HG03103 (cell line): ENCODE data around the gene CASS4.

Source experiments
- ATAC-seq: cut with Tn5 transposase; IDR thresholded peaks from one replicate; pipeline ENCODE4 v1.9.1; 2021; ENCODE audit warnings: low read depth; ENCODE audit not compliant: unreplicated experiment

Gene CASS4

GRCh38 chr20:56442389-56443365 lies 30.6 kb downstream of the CASS4 start:
- ATAC-seq = no peak

- no peak for ATAC-seq
Observed at GRCh38 chr20:56443654-56444540, 31.8 kb downstream of the CASS4 start.

DNA sequence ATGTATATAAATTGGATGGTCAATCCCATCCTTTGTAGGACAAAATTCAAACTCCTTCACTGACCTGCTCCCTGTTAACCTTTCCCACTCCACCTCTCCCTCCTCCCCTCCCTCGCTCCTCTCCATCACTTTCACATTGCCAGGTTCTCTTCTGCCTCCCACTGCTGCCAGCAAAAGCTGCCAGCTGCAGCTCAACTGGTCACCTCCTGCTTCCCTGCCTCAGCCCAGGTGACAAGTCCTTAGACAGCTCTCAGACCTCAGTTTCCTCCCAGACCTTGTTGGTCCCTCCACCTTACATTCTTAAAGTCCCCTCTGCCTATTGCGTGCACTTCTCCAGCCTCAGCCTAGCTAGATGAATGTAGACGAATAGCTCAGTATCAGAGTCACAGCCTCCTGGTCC lies 33.1 kb downstream of the CASS4 start:
- no peak for ATAC-seq

DNA sequence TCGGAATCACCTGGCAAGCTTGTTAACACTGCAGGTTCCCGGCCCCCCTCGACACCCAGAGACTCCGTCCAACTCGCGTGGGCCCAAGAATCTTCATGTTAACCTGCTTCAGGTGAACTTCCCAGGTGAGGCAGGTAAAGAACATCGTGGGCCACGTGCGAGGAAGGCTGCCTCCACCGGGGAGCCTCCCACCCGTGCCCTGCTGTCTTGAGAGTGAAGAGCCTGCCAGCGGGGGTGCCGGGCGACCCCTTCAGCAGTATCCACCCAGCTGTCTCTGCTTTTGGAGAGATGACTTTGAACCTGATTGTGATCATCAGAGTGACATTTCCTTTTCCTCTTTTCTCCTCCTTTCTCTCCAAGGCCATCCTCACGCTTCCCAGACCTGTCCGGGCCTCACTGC lies 33.5 kb downstream of the CASS4 start:
- ATAC-seq = no peak

DNA sequence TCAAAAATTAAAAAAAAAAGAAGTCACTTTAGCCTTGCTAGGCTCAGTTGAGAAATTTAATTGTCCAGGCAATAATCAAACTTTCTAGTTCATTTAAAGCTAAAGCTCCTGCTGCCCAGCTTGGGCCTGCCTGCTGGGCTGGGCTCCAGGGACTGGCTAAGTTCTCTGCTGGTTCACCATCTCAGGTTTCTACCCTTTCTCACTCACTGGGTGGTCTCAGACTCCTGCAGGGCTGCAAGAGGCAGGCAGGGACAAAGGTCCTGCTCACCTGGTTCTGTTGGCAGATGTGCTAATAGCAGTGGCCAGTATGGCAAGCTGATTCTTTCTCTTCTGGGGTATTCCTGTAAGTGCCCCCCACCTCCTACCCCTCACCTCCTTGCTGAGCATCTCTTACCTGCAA lies 35.2 kb downstream of the CASS4 start:
- ATAC-seq = no peak

DNA sequence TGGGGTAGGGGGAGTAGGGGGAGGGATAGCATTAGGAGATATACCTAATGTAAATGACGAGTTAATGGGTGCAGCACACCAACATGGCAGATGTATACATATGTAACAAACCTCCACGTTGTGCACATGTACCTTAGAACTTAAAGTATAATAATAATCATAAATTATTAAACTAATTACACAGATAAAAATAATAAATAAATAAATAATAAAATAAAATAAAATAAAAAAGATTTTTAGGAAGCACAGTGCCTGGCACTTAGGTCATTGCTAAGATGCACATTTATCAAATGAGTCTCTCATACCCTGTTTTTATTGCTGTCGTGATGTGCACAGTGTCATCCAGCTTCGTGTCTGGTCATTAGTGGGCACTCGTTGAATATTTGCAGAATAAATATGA lies 37.4 kb downstream of the CASS4 start:
- ATAC-seq = no peak

- ATAC-seq = no peak
Observed at GRCh38 chr20:56451056-56451765, 39.2 kb downstream of the CASS4 start.

- ATAC-seq = peak; percentile 71
Observed at GRCh38 chr20:56453352-56453751, 41.3 kb downstream of the CASS4 start.

DNA sequence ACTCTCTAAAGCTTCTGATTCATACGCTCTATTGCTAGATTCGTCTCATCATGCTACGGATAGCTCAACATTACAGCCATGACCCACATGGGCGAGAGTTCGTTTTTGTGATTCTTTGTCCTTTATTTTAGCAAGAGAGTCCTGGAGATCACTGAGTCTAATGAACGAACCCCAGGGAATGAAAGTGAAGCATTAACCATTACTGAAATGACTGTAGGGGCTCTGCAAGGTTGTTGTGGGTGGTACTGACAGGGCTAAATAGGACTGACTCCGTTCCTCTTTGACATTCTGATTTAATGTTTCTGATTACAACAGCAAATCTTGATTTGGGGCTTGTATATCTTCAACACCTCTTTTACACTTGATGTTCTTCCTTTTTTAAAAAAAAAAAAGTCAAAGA lies 42.7 kb downstream of the CASS4 start:
- ATAC-seq = peak; percentile 55

GRCh38 chr20:56458206-56458821 lies 46.3 kb downstream of the CASS4 start:
- no peak for ATAC-seq

- no peak for ATAC-seq
Observed at GRCh38 chr20:56460459-56460858, 48.4 kb downstream of the CASS4 start.

GRCh38 chr20:56461576-56461975 lies 49.5 kb downstream of the CASS4 start:
- no peak for ATAC-seq

- no peak for ATAC-seq
Observed at GRCh38 chr20:56463428-56463827, 51.4 kb downstream of the CASS4 start.

GRCh38 chr20:56465997-56466396 lies 53.9 kb downstream of the CASS4 start:
- ATAC-seq = peak; percentile 46

DNA sequence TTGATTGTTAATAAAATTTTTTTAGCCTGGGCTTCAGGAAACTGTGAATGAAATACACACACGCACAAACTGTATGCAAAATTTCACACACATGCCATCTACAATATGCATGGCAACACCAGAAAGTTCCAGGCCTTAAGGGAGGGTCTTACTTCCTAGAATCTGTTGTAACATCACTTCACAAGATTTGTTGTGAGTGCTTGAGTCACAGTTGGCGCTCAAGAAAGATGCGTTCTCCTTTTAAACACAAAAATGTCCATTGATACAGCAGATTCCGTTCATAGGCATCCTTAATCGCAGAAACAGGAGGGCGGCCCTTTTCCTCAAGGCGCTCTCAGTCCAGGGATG lies 55.9 kb downstream of the CASS4 start:
- ATAC-seq = no peak

GRCh38 chr20:56468316-56469076 lies 56.4 kb downstream of the CASS4 start, which contains the start of gene RTF2:
RTF2 (plus strand) TSS chr20:56468627; CDS start chr20:56468698, 71 bp downstream.
- ATAC-seq = peak; percentile 97

- no peak for ATAC-seq
Observed at GRCh38 chr20:56469077-56469449, 57.0 kb downstream of the CASS4 start.

GRCh38 chr20:56483970-56484369 lies 71.9 kb downstream of the CASS4 start:
- ATAC-seq = peak; percentile 54

GRCh38 chr20:56487216-56487615 lies 75.2 kb downstream of the CASS4 start:
- ATAC-seq = no peak

GRCh38 chr20:56488566-56488965 lies 76.5 kb downstream of the CASS4 start:
- ATAC-seq = no peak
